Renal cortex interstitium (tissue), 11 donors: ENCODE data around the gene RAB3A. TPM values are rescaled to one million over a fixed set of nuclear protein-coding genes. Genes with fewer than 3 reads are reported as not detected.
"Not testable (repeated sequence)": the region's sequence is repeated elsewhere in the genome, so short reads cannot be mapped to it uniquely, and the experiment has no call there.

Experiments used
- DNase-seq, 11 donors: peaks; one replicate each; pipeline ENCODE4 v3.0.0-alpha.2; 2013; ENCODE audit warnings: low read depth in 9 of 11, low spot score in 4 of 11; ENCODE audit errors: extremely low read depth in 1 of 11
- polyA plus RNA-seq, 3 donors: library from polyadenylated mRNA; unstranded; fragments of 120-200 nt; gene quantifications; one replicate each; pipeline ENCODE4 v1.2.1, GENCODE V29; 2013; ENCODE audit not compliant: insufficient read length in 3 of 3

RAB3A gene
- polyA plus RNA-seq, 3 donors, result 4.9 to 6.5 (median 5.4) TPM

- DNase-seq, result no peak
These were observed 23.3 kb upstream of the RAB3A start for GRCh38 chr19:18226956-18227780.

DNA sequence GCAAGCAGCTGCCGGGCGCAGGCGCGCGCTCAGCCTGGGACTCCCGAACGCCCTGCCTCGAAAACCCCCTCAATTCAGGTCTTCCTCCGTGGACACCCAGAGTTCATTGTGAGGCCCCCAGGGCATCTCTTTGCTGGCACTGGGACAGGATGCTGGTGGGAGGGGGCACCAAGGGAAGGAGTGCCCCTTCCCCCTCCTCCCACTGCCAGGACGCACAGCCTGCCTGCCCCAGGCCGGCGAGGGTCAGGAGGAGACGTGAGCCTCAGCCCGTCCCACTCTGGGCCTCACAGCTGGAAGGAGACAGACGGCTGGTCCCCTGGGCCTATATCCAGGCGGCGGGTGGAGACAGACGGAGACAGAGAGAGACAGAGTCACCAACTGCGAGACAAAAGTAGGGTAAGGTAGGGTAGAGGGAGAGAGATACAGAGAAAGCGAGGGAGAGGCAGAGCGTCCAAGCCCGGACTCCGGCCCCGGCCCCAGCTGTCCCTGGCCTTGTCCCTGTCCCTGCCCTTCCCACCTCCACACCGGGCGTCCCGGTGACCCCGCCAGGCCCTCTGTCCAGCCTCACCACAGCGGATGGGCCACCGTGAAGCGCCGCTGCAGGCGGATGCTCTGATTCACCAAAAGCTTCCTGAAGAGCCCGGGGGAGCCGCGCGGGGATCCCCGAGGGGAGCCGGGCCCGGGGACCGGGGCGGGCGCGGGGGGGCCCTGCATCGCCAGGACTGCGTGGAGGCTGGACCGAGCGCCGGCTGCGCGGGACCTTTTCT, 22.0 kb upstream of the RAB3A start, which contains the start of gene PDE4C:
TSS of gene PDE4C (minus strand) at position 737 of the 767 bp plus-strand sequence. CDS start at position 714, 23 bp downstream.
- DNase-seq, result no peak

DNA sequence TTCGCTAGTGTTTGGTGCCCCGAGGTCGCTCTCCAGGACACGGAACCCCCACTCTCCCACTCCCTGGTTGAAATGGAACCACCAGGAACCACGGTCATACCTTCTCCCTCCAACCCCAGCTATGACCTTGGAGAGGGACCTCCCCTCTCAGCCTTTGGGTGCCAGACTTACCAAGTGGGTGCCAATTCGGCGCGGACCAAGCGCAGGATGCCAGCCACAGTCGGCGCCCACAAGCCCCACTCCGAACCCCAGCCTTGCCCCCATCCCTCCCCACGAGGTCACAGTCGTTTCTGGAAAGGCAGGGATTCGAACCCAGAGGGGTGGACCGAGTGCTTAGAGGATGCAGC, 21.5 kb upstream of the RAB3A start:
- no peak for DNase-seq

GRCh38 chr19:18224525-18225354, 20.9 kb upstream of the RAB3A start:
- peak; percentile 90 to 96 (median 95) for DNase-seq

DNA sequence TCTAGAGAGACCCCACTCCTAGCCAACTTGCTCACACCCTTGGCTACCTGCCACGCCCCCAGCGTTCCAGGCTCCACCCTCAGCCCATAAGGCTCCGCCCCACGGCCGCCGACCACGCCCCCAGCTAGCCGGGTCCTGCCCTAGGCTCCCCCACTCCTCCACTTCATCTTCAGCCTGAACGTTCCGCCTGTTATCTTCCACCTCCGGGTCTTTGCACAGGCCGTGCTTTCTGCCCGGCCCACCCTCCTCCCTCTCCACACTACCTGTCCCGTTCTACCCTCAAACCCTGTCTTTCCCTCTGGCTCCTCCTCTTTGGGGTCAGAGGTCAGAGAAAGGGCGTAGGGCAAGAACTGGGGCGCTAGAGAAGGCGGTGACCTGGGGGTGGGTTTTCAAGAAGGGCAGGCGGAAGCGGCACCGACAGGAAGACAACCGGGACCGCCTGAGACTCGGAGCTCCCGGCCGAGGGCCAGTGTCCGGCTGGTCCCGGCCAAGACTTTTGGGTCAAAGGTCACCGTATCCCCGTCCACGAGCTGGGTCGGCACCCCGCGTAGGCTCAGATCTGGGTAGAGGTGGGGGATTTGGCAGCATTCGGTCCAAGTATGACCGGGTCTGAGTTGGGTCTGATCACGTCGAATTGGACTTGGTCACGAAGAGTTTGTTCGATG, 20.1 kb upstream of the RAB3A start:
- DNase-seq, result no peak

GRCh38 chr19:18221815-18222725, 18.2 kb upstream of the RAB3A start:
- DNase-seq, result no peak

DNA sequence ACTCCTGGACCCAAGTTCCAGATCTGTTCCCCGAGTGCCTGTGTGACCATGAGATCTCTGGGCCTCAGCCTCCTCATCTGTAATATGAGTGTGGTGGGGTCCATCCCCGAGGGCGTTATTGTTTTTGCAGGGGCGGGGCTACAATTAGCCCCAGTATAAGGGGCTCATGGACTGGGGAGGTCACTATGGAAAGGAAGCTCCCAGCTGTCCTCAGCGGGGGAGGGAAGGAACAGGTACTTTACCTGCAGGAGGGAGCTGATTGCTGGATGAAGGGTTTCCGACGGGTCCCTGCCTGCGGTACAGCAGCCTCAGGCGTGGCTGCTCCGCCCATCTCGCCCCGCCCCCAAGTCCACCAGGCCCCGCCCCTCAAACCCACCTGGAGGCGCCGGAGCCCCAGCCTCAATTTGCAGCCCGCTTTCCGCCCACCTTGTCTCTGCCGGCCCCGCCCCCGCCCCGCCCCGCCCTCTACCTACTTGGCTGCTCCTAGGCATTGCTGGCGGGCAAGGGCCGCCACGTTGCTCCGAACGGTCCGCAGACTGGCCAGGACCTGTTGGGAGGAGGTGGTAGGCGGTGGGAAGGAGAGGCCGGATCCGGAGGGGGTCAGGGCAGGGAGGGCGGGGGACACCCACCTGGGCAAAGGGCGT, 16.9 kb upstream of the RAB3A start:
- DNase-seq, result no peak

GRCh38 chr19:18219911-18220631, 16.2 kb upstream of the RAB3A start:
- DNase-seq, result no peak

DNA sequence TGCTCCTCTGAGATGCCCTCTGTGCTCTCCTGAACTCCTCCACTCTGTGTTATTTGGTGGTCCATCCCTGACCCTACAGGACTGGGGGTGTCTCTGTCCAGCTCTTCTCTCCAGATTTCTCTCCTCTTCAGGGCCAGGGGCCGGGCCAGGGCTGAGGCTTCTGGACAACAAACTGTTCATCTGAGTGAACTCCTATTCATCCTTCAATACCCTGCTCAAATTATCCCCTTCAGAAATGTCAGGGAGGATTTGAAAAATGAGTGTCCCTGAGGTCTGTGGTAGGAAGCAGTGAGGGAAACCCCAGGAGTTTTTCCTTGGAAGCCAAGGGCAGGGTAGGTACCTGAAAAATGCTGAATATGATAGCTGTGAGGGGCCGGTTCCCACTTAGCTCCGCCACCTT, 14.8 kb upstream of the RAB3A start:
- no peak for DNase-seq

DNA sequence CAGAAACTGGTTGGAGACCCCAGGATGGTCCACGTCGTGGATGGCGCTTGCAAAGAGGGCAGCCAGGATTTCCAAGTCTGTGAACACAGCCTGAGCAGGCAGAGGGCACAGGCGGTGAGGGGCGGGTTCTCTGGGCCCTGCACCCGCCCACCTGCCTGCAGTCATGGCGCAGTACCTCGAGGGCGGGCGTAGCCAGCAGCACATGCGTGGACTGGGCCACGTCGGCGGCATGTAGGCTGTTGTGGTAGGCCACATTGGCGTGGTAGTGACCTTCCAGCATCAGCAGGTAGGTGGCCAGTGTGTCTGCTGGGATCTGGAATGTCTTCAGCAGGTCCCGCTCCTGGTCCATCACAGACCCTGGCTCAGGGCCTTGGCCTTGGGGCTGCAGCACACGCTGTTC, 14.3 kb upstream of the RAB3A start:
- no peak for DNase-seq

DNA sequence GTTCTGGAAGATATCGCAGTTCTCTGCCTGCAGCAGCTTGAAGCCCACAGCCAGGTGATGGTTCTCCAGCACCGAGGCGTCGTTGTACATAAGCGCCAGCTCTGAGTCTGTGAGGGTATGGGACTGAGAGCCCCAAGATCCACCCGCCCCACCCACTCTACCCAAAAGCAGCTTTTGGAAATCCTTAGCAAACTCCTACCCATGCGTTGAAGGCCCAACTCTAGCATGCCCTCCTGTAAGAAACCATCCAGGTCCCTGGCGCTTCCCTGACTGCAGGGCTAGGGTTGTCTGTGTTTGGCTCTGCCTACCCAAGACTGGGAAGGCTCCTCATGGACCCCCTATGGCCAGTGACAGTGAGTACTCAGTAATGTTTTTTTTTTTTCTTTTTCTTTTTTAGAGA, 12.9 kb upstream of the RAB3A start:
- DNase-seq, result no peak

DNA sequence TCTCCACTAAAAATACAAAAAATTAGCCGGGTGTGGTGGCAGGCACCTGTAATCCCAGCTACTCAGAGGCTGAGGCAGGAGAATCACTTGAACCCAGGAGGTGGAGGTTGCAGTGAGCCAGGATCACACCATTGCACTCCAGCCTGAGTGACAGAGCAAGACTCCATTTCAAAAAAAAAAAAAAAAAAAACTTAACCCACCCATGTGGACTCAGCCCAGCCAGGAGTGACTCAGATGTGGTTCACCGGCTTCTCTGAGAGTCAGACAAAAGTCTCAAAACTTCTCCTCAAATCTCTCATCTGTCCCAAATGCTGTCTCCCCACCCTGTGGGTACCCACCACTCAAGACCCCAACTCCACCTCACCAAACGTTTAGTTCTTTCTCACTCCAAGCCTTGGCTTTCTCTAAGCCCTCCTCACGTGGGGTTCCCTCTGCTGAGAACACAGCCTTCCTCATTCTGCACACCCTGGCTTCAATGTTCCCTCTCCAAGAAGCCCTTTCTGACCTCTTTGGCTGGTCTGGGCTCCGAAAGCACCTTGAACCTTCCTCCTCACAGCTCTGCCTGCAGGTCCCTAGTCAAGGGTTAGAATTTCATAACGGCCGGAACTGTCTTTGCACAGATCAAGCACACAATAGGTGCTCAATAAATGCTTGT, 11.1 kb upstream of the RAB3A start:
- DNase-seq, result no peak

- DNase-seq, result no peak
These were observed 7.8 kb upstream of the RAB3A start for GRCh38 chr19:18211683-18212082.

- not testable (repeated sequence) for DNase-seq
These were observed 6.1 kb upstream of the RAB3A start for GRCh38 chr19:18209912-18210311.

GRCh38 chr19:18208098-18208951, 4.5 kb upstream of the RAB3A start:
- DNase-seq, result no peak

- DNase-seq, result no peak
These were observed 2.2 kb upstream of the RAB3A start for GRCh38 chr19:18206018-18206417.
